ENCODE data around the gene DCT. TPM values are rescaled to one million over a fixed set of nuclear protein-coding genes. Genes with fewer than 3 reads are reported as not detected.

Gene DCT
- total RNA-seq, 2 donors from 2014 or later: not detected

- H3K9me3 Mint-ChIP-seq: no peaks in the 10 kb centered on the region
- no peaks in the 10 kb centered on the region for H3K36me3 Mint-ChIP-seq (ENCODE audit: low read depth)
- DNase-seq: no peak
- no peaks in the 10 kb centered on the region for H3K4me1 ChIP-seq (ENCODE audit: control insufficient read depth, insufficient read depth, low read length)
- no peak overlapping the region for H3K4me3 ChIP-seq (ENCODE audit: low read length)
- peaks cover 8% of the 10 kb centered on the region for H3K27me3 Mint-ChIP-seq (ENCODE audit: insufficient read depth)
- H3K4me3 Mint-ChIP-seq: no peak overlapping the region
- H3K9ac ChIP-seq (ENCODE audit: extremely low read depth, low read length, poor library complexity, severe bottlenecking): no peak overlapping the region
- no peaks in the 10 kb centered on the region for H3K9me3 ChIP-seq (ENCODE audit: control insufficient read depth, low read length)
- H3K27ac ChIP-seq (ENCODE audit: low read depth, low read length): no peak overlapping the region
- H3K36me3 ChIP-seq (ENCODE audit: control insufficient read depth, insufficient read depth, low read length): no peaks in the 10 kb centered on the region
- no peak for TF ChIP-seq CTCF (conservative IDR thresholded peaks at IDR 0.05)
- peaks cover 6% of the 10 kb centered on the region for H3K27me3 ChIP-seq (ENCODE audit: control insufficient read depth, insufficient read depth, low read length, poor library complexity, severe bottlenecking)
- H3K4me1 Mint-ChIP-seq: no peaks in the 10 kb centered on the region
- H3K27ac Mint-ChIP-seq: no peak overlapping the region
Measured at GRCh38 chr13:94454334-94454733, 25.1 kb downstream of the DCT start.

GRCh38 chr13:94444826-94445225, 34.7 kb downstream of the DCT start:
- Histone ChIP-seq H3K36me3 (ENCODE audit: control insufficient read depth, insufficient read depth, low read length) (no peaks in the 10 kb centered on the region), H3K27ac (ENCODE audit: low read depth, low read length) (no peak overlapping the region), H3K9me3 (ENCODE audit: control insufficient read depth, low read length) (no peaks in the 10 kb centered on the region), H3K4me3 (ENCODE audit: low read length) (no peak overlapping the region), H3K27me3 (ENCODE audit: control insufficient read depth, insufficient read depth, low read length, poor library complexity, severe bottlenecking) (peaks cover 5% of the 10 kb centered on the region), H3K9ac (ENCODE audit: extremely low read depth, low read length, poor library complexity, severe bottlenecking) (no peak overlapping the region), H3K4me1 (ENCODE audit: control insufficient read depth, insufficient read depth, low read length) (no peaks in the 10 kb centered on the region)
- TF ChIP-seq CTCF (conservative IDR thresholded peaks at IDR 0.05): no peak
- Mint-ChIP-seq H3K36me3 (ENCODE audit: low read depth) (no peaks in the 10 kb centered on the region), H3K27ac (no peak overlapping the region), H3K9me3 (no peaks in the 10 kb centered on the region), H3K4me3 (no peak overlapping the region), H3K4me1 (no peaks in the 10 kb centered on the region), H3K27me3 (ENCODE audit: insufficient read depth) (peaks cover 1% of the 10 kb centered on the region)
- DNase-seq: no peak

- DNase-seq: no peak
- no peak overlapping the region for H3K4me3 Mint-ChIP-seq
- H3K27me3 ChIP-seq (ENCODE audit: control insufficient read depth, insufficient read depth, low read length, poor library complexity, severe bottlenecking): peaks cover 27% of the 10 kb centered on the region
Measured at GRCh38 chr13:94435604-94436226, 43.8 kb downstream of the DCT start.

More at GRCh38 chr13:94435604-94436226, 43.8 kb downstream of the DCT start:
- H3K27ac ChIP-seq (ENCODE audit: low read depth, low read length): no peak overlapping the region
- peak; percentile 80 for TF ChIP-seq CTCF (conservative IDR thresholded peaks at IDR 0.05)
- Mint-ChIP-seq H3K4me1 (peaks cover 16% of the 10 kb centered on the region), H3K9me3 (peaks cover under 1% of the 10 kb centered on the region), H3K27ac (no peak overlapping the region), H3K27me3 (ENCODE audit: insufficient read depth) (peaks cover 15% of the 10 kb centered on the region), H3K36me3 (ENCODE audit: low read depth) (no peaks in the 10 kb centered on the region)
- no peaks in the 10 kb centered on the region for H3K36me3 ChIP-seq (ENCODE audit: control insufficient read depth, insufficient read depth, low read length)
- WGBS, 2 experiments (ENCODE audit: insufficient coverage in 1 of 2, insufficient read length in 1 of 2): 62% methylated on average over 4 of the region's 4 CpGs; no CpG with 5 or more reads in 1 of the 2 experiments
- no peak overlapping the region for H3K9ac ChIP-seq (ENCODE audit: extremely low read depth, low read length, poor library complexity, severe bottlenecking)
- peaks cover 12% of the 10 kb centered on the region for H3K4me1 ChIP-seq (ENCODE audit: control insufficient read depth, insufficient read depth, low read length)
- H3K4me3 ChIP-seq (ENCODE audit: low read length): no peak overlapping the region
- H3K9me3 ChIP-seq (ENCODE audit: control insufficient read depth, low read length): peaks cover 6% of the 10 kb centered on the region
